Neural cell (in vitro differentiated cells): ENCODE measurements around the gene CDK6.

Experiments used
- CTCF ChIP-seq: fragments of 450-650 bp; IDR thresholded peaks from 2 replicates; pipeline ENCODE4 v1.5.1; 2014; ENCODE audit warnings: antibody characterized with exemption, mild to moderate bottlenecking, moderate library complexity; ENCODE audit not compliant: poor library complexity, severe bottlenecking
- EP300 ChIP-seq: fragments of 450-650 bp; conservative IDR thresholded peaks from 2 replicates; pipeline ENCODE4 v1.6.1; 2014; ENCODE audit warnings: antibody characterized with exemption, mild to moderate bottlenecking, moderate library complexity; ENCODE audit not compliant: poor library complexity, severe bottlenecking
- EZH2 ChIP-seq: fragments of 200-600, 300-800 bp; shearing (Covaris generic), sonication (generic); IDR thresholded peaks from 2 replicates; pipeline ENCODE4 v1.6.1; 2014; ENCODE audit warnings: antibody characterized with exemption, low read length, borderline replicate concordance, mild to moderate bottlenecking; ENCODE audit not compliant: insufficient read depth, poor library complexity, severe bottlenecking
- MXI1 ChIP-seq: fragments of 450-650 bp; conservative IDR thresholded peaks from 2 replicates; pipeline ENCODE4 v1.6.1; 2014; ENCODE audit warnings: antibody characterized with exemption, mild to moderate bottlenecking; ENCODE audit not compliant: poor library complexity, severe bottlenecking
- POLR2AphosphoS5 ChIP-seq: IDR thresholded peaks from 2 replicates; pipeline ENCODE4 v1.6.1; 2012
- RAD21 ChIP-seq: fragments of 450-650 bp; conservative IDR thresholded peaks from 2 replicates; pipeline ENCODE4 v1.6.1; 2014; ENCODE audit warnings: antibody characterized with exemption, mild to moderate bottlenecking, moderate library complexity
- REST ChIP-seq: IDR thresholded peaks from 2 replicates; pipeline ENCODE4 v1.6.1; 2012; ENCODE audit warnings: borderline replicate concordance
- SMC3 ChIP-seq: fragments of 450-650 bp; conservative IDR thresholded peaks from 2 replicates; pipeline ENCODE4 v1.6.1; 2014; ENCODE audit warnings: antibody characterized with exemption, mild to moderate bottlenecking, moderate library complexity; ENCODE audit not compliant: poor library complexity
- TAF1 ChIP-seq: IDR thresholded peaks from 2 replicates; pipeline ENCODE4 v1.6.1; 2012; ENCODE audit warnings: low read depth

- TF ChIP-seq CTCF = no peak
- no peak for TF ChIP-seq TAF1
- no peak for TF ChIP-seq EZH2
- no peak for TF ChIP-seq POLR2AphosphoS5
- TF ChIP-seq SMC3 = no peak
- no peak for TF ChIP-seq RAD21
- no peak for TF ChIP-seq MXI1
- no peak for TF ChIP-seq REST
- no peak for TF ChIP-seq EP300
Observed at GRCh38 chr7:92716825-92717580, 119.4 kb downstream of the CDK6 start.
